GM10847 (cell line): Measurements from ENCODE around the gene AUNIP.

Source experiments
- POLR2A ChIP-seq: IDR thresholded peaks from 2 replicates; pipeline ENCODE4 v1.6.1; 2011; ENCODE audit not compliant: insufficient read length; ENCODE audit errors: extremely low read depth

The AUNIP gene

GRCh38 chr1:25858906-25859789, at the start of gene AUNIP:
Gene AUNIP (minus strand): TSS chr1:25859457. CDS start chr1:25859357, 100 bp downstream.
- peak; percentile 74 for TF ChIP-seq POLR2A

DNA sequence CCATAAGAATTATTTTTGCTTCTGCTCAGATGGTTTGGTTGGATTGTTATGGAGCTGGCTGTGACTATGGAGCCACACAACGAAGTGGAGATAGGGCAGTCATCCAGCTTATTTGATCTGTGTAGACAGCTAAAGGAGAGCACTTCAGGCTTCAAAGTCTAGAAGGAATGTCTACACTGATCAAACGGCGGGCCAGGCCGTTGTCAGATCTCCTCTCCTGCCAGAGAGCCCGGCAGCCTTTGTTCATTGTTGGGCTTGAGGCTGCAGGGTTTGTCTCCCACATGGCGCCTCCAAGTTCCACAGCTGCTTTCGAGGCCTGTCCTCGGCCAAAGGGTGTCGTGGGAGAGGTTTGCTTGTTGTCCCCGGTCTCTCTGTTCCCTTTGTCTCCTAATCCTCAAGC, 49.8 kb upstream of the AUNIP start:
- no peak for TF ChIP-seq POLR2A

- no peak for TF ChIP-seq POLR2A
Measured at GRCh38 chr1:25908161-25908560, 48.9 kb upstream of the AUNIP start.

GRCh38 chr1:25907601-25908000, 48.3 kb upstream of the AUNIP start:
- TF ChIP-seq POLR2A = no peak

DNA sequence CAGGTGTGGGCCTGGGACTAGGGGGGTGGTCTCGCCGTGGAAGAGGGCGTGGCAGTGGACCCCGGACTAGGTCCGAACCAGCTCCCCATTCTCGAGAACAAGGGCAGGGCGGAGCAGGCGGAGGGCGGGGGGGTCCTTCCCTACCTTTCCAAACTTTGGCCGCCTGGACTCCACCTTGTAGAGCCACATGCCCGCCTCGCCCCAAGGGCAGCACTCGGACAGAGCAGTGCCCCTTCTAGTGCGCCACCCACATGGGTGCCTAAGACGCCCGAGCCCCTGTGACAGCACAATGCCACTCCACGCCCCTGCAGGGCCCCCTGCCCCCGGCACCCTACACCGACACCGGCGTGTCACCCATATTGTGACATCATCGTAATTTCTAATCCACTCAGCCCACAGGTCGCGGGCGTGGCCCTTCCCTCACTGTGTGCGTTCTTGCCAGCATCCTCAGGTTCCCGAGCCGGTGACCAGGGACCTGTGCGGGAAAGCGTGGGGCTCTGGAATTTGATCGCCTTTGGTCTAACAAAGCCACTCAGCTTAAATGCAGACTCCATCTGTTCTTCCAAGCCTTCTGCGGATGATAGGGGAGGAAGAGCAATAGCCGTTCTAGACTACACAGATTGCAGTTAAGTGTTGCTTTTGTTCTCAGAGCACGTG, 47.5 kb upstream of the AUNIP start:
- no peak for TF ChIP-seq POLR2A

DNA sequence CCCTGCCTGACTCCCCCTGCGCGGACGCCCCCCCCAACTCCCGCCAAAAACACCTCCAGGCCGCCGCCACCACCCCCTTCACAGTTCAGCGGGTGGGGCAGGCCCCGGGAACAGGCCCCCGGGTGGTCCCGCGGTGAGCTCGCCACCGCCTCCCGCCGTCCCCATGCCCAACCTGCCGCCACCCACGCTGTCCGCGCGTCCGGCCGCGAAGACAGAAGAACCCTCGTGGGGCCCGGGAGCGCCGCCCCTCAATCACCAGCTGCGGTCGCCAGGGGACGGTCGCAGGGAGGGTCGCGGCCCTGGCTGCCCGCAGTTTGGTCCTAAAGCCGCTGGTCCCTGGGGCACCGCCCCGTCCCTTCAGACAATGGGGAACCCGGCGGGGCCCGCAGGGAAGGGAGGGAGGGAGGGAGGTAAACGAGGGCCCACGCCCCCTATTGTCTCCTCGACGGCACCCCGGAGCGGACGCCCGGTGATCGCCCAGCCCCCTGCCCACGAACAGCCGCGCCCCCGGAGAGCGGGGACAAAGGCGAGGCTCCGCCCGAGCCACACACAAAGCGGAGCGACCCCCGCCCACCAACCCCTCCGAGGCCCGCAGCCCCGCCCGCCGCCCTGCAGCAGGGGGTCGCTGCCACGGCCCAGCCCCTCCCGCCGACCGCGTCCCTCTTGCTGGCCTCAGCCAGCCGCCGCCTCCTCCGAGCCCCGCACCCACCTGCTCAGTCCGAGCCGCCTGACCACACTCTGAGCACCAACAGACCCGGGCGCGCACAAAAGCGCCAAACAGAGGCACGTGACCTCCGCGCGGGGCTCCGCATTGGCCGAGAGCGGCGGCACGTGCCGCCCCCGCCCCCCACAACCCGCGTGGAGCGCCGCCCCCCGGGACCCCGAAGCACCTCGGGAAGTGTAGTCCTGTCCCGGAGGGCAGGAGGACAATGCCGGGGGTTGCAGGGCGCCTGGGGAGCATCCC, 46.7 kb upstream of the AUNIP start, which contains the start of gene STMN1:
Gene STMN1, minus strand, starts transcription at position 740 of the 964 bp plus-strand sequence. CDS start 1,743 bp downstream, outside the sequence.
- TF ChIP-seq POLR2A = peak; percentile 96

GRCh38 chr1:25904943-25905679, 45.9 kb upstream of the AUNIP start:
- TF ChIP-seq POLR2A = no peak

DNA sequence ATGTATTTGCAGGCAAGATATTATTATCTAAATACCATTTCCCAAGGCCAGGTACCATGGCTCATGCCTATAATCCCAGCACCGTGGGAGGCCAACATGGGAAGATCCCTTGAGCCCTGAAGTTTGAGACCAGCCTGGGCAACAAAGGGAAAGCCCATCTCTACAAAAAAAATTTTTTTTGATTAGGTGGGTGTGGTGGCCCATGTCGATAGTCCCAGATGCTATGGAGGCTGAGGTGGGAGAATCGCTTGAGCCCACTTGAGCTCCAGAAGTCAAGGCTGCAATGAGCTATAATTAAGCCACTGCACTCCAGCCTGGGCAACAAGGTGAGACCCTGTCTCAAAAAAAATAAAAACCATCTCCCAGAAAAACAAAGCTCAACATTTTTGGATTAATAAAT, 44.7 kb upstream of the AUNIP start:
- TF ChIP-seq POLR2A = no peak

DNA sequence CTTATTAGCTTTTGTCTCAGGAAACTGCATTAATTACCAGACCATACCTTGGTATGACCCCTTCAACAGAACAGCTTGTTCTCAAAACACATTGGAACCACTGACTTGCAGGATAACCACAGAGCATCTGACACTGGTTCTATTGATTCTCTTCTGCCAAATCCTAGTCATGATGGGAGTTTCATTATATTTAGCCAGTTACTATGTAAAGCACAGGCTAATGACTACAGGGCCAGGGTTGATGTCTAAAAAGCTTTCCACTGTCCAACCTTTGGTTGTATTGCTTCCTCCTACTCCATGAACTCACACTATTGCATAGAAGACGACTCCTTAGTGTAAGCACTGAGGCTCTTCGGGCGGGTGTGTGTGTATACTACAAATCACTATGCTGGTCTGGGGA, 43.2 kb upstream of the AUNIP start:
- no peak for TF ChIP-seq POLR2A

GRCh38 chr1:25900219-25900618, 41.0 kb upstream of the AUNIP start:
- TF ChIP-seq POLR2A = no peak

DNA sequence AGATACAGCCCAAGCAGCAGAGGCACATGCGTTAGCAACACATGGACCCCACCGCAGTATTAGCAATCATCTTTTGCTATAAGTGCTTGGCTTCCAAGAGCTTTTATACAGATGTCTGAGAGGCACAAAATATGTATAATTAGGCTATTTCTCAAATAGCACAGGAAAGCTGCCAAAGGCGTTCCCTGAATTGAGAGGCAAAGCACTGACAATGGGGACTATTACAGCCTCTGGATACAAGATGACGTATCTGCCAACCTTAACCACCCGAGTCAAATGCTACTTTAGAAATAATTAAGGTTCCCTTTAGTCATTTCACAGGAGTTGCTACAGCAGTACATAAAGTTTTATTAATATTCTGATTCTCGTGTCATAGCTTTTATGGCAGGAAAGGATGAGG, 40.5 kb upstream of the AUNIP start:
- no peak for TF ChIP-seq POLR2A

DNA sequence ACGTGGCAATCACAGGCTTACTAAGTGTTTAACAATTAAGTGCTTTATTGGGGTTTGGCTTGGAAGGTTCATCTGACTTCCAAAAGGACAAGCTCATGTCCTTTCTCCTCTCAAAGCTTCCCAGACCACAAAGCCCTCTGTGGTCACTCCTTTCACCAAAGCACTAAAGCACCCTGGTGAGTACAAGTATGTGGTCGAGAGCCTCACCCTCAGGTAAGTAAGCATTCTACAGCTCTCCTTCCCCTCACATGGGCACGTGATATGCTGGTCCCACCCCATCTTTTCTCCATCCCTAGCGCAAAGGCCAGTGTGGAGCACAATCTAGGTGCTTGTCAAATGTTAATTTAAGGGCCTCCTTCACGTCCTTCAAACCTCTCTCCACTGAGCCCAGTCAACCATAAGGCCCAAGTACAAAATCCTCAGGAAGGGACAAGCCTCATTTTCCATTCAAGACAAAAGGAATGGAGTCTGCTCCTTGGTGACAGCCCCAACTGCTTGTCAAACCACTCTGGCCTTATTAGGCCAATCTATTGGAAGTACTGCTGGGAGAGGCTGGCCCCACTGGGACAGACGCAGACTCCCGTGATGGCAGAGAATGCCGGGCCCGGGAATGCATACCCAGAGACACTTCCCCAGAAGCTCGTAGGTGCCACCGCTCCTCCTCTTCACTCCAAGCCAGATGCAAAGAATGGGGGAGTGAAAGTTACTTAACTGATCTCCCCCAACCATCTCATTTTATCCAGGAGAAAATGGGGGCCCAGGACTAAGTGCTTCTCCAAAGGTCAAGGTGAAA, 39.2 kb upstream of the AUNIP start:
- TF ChIP-seq POLR2A = no peak

- TF ChIP-seq POLR2A = no peak
Measured at GRCh38 chr1:25897754-25898153, 38.5 kb upstream of the AUNIP start.

- no peak for TF ChIP-seq POLR2A
Measured at GRCh38 chr1:25896266-25896665, 37.0 kb upstream of the AUNIP start.

DNA sequence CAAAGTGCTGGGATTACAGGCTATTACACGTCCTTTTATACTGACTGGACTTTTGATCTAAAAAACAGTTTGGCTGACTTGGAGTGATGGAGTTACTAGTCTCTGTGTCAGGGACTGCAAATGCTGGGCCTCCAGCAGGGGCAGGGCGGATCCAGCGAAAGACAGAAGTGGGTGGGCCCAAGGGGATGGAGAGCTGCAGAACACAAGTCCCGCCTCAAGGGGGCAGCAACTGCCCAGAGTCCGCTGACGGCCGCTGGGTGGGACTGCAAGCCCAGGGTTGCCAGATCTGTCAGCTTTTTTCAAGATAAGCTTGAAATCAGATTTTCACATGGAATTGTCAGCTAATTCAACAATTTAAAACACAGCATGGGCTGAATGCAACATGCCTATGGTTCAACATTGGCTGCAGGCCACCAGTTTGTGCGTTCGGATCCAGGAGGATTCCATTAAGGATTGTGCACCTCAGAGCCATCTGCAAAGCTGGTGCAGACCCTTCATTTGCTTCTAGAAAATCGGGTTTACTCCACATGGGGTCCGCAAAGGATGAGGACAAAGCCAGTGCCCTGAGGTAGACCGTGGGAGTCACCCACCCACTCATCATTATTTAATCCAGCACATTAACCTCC, 36.2 kb upstream of the AUNIP start:
- TF ChIP-seq POLR2A = no peak
